Fibroblast of villous mesenchyme (primary cell): ENCODE data around the gene HRG. TPM values are rescaled to one million over a fixed set of nuclear protein-coding genes. Genes with fewer than 3 reads are reported as not detected.

Experiments
- DNase-seq: peaks from one replicate; pipeline ENCODE4 v3.0.0-alpha.2; 2010; ENCODE audit warnings: low read depth
- H3K4me3 ChIP-seq: 2 replicates; pipeline ENCODE4 v1.5.1; 2011; ENCODE audit warnings: low read depth, mild to moderate bottlenecking, low read length
- CTCF ChIP-seq: IDR thresholded peaks from 2 replicates; pipeline ENCODE4 v1.5.1; 2012; ENCODE audit warnings: low read depth, mild to moderate bottlenecking, low read length; ENCODE audit not compliant: insufficient read depth
- total RNA-seq: library from RNA; depleted of rRNA; stranded (reverse); fragments of >200 nt; gene quantifications from 2 replicates; pipeline ENCODE4 v1.2.3, GENCODE V29; 2012

Gene HRG
- not detected in 2 replicates for total RNA-seq

GRCh38 chr3:186665625-186666188, at the start of gene HRG:
HRG (plus strand) TSS chr3:186666014; CDS start chr3:186666032, 18 bp downstream.
- H3K4me3 ChIP-seq, result no peak within 1 kb of the TSS
- TF ChIP-seq CTCF, result no peak
- DNase-seq, result no peak

GRCh38 chr3:186616299-186616617, 49.6 kb upstream of the HRG start:
- DNase-seq, result no peak
- H3K4me3 ChIP-seq, result no peak overlapping the region
- TF ChIP-seq CTCF, result no peak

- DNase-seq, result peak; percentile 90
- peak; percentile 91 for TF ChIP-seq CTCF
- no peak overlapping the region for H3K4me3 ChIP-seq
Observed at GRCh38 chr3:186617036-186617946, 48.5 kb upstream of the HRG start.

GRCh38 chr3:186618318-186618938, 47.4 kb upstream of the HRG start:
- no peak for DNase-seq
- H3K4me3 ChIP-seq, result no peak overlapping the region
- no peak for TF ChIP-seq CTCF

GRCh38 chr3:186619787-186620212, 46.0 kb upstream of the HRG start:
- no peak for TF ChIP-seq CTCF
- H3K4me3 ChIP-seq, result no peak overlapping the region
- no peak for DNase-seq

GRCh38 chr3:186620213-186621092, 45.4 kb upstream of the HRG start:
- no peak overlapping the region for H3K4me3 ChIP-seq
- no peak for TF ChIP-seq CTCF
- no peak for DNase-seq
